ENCODE measurements around the gene PRKAG1.
A peak's percentile ranks its signal among the peaks of the same experiment; 100 is the strongest.

PRKAG1 gene

GRCh38 chr12:48969160-48969771 lies 49.3 kb downstream of the PRKAG1 start:
- no peak for DNase-seq

- no peak for DNase-seq
These were observed 50.1 kb downstream of the PRKAG1 start for GRCh38 chr12:48968467-48968866.

- no peak for DNase-seq
These were observed 50.6 kb downstream of the PRKAG1 start for GRCh38 chr12:48967991-48968390.

GRCh38 chr12:48966177-48966895 lies 52.2 kb downstream of the PRKAG1 start:
- no peak for DNase-seq

- no peak for DNase-seq
These were observed 53.2 kb downstream of the PRKAG1 start for GRCh38 chr12:48965298-48965838.

GRCh38 chr12:48961801-48962200 lies 56.8 kb downstream of the PRKAG1 start:
- DNase-seq, result no peak

- no peak for DNase-seq
These were observed 57.2 kb downstream of the PRKAG1 start for GRCh38 chr12:48961331-48961730.

GRCh38 chr12:48960834-48961233 lies 57.7 kb downstream of the PRKAG1 start:
- no peak for DNase-seq

GRCh38 chr12:48958049-48958388 lies 60.6 kb downstream of the PRKAG1 start:
- no peak for DNase-seq

- DNase-seq, result peak in 50 of 51 donors; percentile 30 to 94 (median 83)
These were observed 61.2 kb downstream of the PRKAG1 start, which contains the start of gene ARF3 for GRCh38 chr12:48957141-48958048. Gene ARF3, minus strand, starts transcription at chr12:48957487. Its CDS starts 16,392 bp downstream, at chr12:48941095.

- DNase-seq, result peak in 48 of 51 donors; percentile 10 to 86 (median 56)
These were observed 62.1 kb downstream of the PRKAG1 start for GRCh38 chr12:48956279-48957140.

- DNase-seq, result no peak
These were observed 63.6 kb downstream of the PRKAG1 start for GRCh38 chr12:48954841-48955501.

- DNase-seq, result no peak
These were observed 64.5 kb downstream of the PRKAG1 start for GRCh38 chr12:48954061-48954460.

- DNase-seq, result no peak
These were observed 65.9 kb downstream of the PRKAG1 start for GRCh38 chr12:48952691-48953090.
